Coronary artery (tissue), 2 donors: Measurements from ENCODE around the gene PHC2.

Experiments
- DNase-seq: peaks from one replicate; pipeline ENCODE4 v3.0.0-alpha.2; 2017; ENCODE audit warnings: low spot score
- H3K27ac ChIP-seq, 2 donors: fragments of 200-600 bp; sonication (generic); one replicate each; pipeline ENCODE4 v1.5.1; 2016 to 2019
- H3K4me3 ChIP-seq: fragments of 200-600 bp; sonication (generic); 2 replicates; pipeline ENCODE4 v1.5.1; 2016; ENCODE audit warnings: mild to moderate bottlenecking, moderate library complexity
- CTCF ChIP-seq: fragments of 200-600 bp; sonication (generic); IDR thresholded peaks from one replicate; pipeline ENCODE4 v1.5.1; 2019; ENCODE audit warnings: antibody characterized with exemption

PHC2 gene

DNA sequence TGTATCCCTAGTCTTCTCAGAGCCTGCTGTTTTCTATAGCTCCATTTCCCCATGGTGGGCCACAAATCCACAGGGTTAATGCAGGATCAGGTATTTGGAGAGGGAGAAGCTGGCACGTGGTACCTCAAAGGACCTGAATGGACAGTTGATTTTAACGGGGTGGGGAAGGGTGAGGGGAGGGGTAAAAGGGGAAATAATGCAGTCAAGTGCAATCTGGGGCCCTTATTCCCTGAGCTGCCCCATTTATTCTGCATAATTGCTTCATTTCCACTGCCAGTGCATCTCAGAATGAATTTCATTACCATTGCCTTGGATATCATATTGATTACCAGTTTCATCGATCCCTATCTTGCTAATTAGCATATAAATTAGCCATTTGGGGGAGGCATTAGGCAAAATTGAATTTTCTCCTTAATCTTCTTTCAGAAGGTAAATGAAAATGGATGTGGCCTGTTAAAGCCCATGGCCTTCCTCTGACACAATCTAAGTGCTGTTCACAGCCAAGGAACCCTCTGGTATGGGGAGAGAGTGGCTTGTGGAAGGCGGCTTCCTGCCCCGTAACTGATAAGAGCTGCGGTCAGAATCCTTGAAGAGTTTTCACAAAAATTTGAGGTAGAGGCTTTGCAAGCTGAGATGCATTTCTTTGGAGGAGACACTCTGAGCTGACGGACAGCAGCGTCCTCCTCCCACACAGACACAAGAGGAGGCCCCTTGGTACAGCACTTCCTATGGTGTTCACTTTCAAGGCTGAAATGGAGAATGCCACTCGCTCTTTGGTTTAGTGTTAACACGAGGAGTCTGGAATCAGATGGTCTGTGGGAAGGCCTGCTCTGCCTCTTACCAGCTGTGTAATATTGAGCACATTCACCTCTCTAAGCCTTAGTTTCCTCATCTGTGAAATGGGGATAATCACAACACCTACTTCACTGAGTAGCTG is 34.4 kb downstream of the PHC2 start:
- no peak overlapping the region for H3K27ac ChIP-seq
- TF ChIP-seq CTCF = no peak
- H3K4me3 ChIP-seq = no peak overlapping the region
- DNase-seq = no peak

DNA sequence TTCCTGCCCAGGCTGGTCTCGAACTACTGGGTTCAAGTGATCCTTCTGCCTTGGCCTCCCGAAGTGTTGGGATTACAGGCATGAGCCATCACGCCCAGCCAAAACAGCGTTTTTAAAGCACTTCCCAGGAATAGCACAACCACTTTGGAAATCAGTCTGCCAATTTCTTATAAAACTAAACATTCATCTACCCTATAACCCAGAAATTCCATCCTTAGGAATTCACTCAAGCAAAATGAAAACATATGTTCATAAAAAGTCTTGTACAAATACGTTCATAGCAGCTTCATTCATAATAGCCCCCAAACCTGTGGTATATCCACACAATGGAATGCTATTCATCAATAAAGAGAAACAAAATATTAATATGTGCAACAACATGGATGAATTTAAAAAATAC is 36.1 kb downstream of the PHC2 start:
- H3K4me3 ChIP-seq = no peak overlapping the region
- no peak overlapping the region for H3K27ac ChIP-seq
- no peak for DNase-seq
- no peak for TF ChIP-seq CTCF

- Histone ChIP-seq H3K27ac (no peak overlapping the region), H3K4me3 (no peak overlapping the region)
- no peak for DNase-seq
- no peak for TF ChIP-seq CTCF
Observed at GRCh38 chr1:33393991-33394390, 36.9 kb downstream of the PHC2 start.

- Histone ChIP-seq H3K4me3 (no peak overlapping the region), H3K27ac (no peak overlapping the region)
- DNase-seq = no peak
- no peak for TF ChIP-seq CTCF
Observed at GRCh38 chr1:33393524-33393923, 37.4 kb downstream of the PHC2 start.

- DNase-seq = no peak
- Histone ChIP-seq H3K4me3 (no peak overlapping the region), H3K27ac (no peak overlapping the region)
- no peak for TF ChIP-seq CTCF
Observed at GRCh38 chr1:33392639-33393038, 38.3 kb downstream of the PHC2 start.

- no peak for DNase-seq
- Histone ChIP-seq H3K4me3 (no peak overlapping the region), H3K27ac (no peak overlapping the region)
- TF ChIP-seq CTCF = no peak
Observed at GRCh38 chr1:33392206-33392605, 38.7 kb downstream of the PHC2 start.
